HepG2 (cell line): Measurements from ENCODE around the gene PAM16. TPM values are rescaled to one million over a fixed set of nuclear protein-coding genes. Genes with fewer than 3 reads are reported as not detected.

Experiments
- AGO2 ChIP-seq: fragments of 200-400 bp; formaldehyde crosslinking; optimal IDR thresholded peaks from 2 replicates; pipeline ENCODE3; 2017; ENCODE audit warnings: mild to moderate bottlenecking, low read depth, low read length, moderate library complexity
- ATF3 ChIP-seq: sonication (generic); formaldehyde crosslinking; IDR thresholded peaks from 2 replicates; pipeline ENCODE4 v1.4.0; 2020; ENCODE audit warnings: missing genetic modification reagents
- DMAP1 ChIP-seq: IDR thresholded peaks from 2 replicates; pipeline ENCODE4 v1.6.1; 2016
- DPF2 ChIP-seq: sonication (generic); formaldehyde crosslinking; IDR thresholded peaks from 2 replicates; pipeline ENCODE4 v1.4.0; 2020; ENCODE audit warnings: mild to moderate bottlenecking, low read depth, missing genetic modification reagents, borderline replicate concordance
- GRHL1 ChIP-seq: sonication (generic); formaldehyde crosslinking; conservative IDR thresholded peaks from 2 replicates; pipeline ENCODE4 v1.8.0; 2022; ENCODE audit warnings: missing genetic modification reagents
- HMG20A ChIP-seq: IDR thresholded peaks from 2 replicates; pipeline ENCODE4 v1.6.1; 2016; ENCODE audit warnings: borderline replicate concordance
- HNRNPL ChIP-seq: fragments of 200-400 bp; formaldehyde crosslinking; IDR thresholded peaks from 2 replicates; pipeline ENCODE4 v1.6.1; 2017; ENCODE audit warnings: mild to moderate bottlenecking, low read depth, low read length
- KLF15 ChIP-seq: sonication (generic); formaldehyde crosslinking; IDR thresholded peaks from 2 replicates; pipeline ENCODE4 v1.8.1; 2023; ENCODE audit warnings: borderline replicate concordance, mild to moderate bottlenecking, inconsistent platforms, missing genetic modification reagents, mixed read lengths
- LRRFIP1 ChIP-seq: sonication (generic); formaldehyde crosslinking; conservative IDR thresholded peaks from 2 replicates; pipeline ENCODE4 v1.4.0; 2020; ENCODE audit warnings: missing genetic modification reagents
- NFKBIZ ChIP-seq: IDR thresholded peaks from 2 replicates; pipeline ENCODE4 v1.6.1; 2018; ENCODE audit warnings: missing genetic modification reagents, missing compliant biosample characterization
- PBX3 ChIP-seq: sonication (generic); formaldehyde crosslinking; IDR thresholded peaks from 2 replicates; pipeline ENCODE4 v1.8.1; 2023; ENCODE audit warnings: missing genetic modification reagents, inconsistent platforms, borderline replicate concordance
- SKIL ChIP-seq: sonication (generic); formaldehyde crosslinking; IDR thresholded peaks from 2 replicates; pipeline ENCODE4 v1.8.0; 2022; ENCODE audit warnings: missing genetic modification reagents, mild to moderate bottlenecking, moderate library complexity, borderline replicate concordance
- SP140L ChIP-seq: sonication (generic); formaldehyde crosslinking; IDR thresholded peaks from 2 replicates; pipeline ENCODE4 v1.4.0; 2020; ENCODE audit warnings: missing genetic modification reagents, borderline replicate concordance
- SRSF9 ChIP-seq: fragments of 200-400 bp; formaldehyde crosslinking; IDR thresholded peaks from 2 replicates; pipeline ENCODE4 v1.6.1; 2018; ENCODE audit warnings: borderline replicate concordance, mild to moderate bottlenecking, low read depth, low read length; ENCODE audit not compliant: insufficient read depth, poor library complexity, severe bottlenecking
- ZBTB1 ChIP-seq: sonication (generic); formaldehyde crosslinking; IDR thresholded peaks from 2 replicates; pipeline ENCODE4 v1.4.0; 2020; ENCODE audit warnings: missing genetic modification reagents, borderline replicate concordance
- ZNF124 ChIP-seq: sonication (generic); formaldehyde crosslinking; IDR thresholded peaks from 2 replicates; pipeline ENCODE4 v1.4.0; 2020; ENCODE audit warnings: missing genetic modification reagents
- ZNF430 ChIP-seq: sonication (generic); formaldehyde crosslinking; IDR thresholded peaks from 2 replicates; pipeline ENCODE4 v1.9.0; 2021; ENCODE audit warnings: mild to moderate bottlenecking, missing genetic modification reagents
- ZNF451 ChIP-seq: sonication (generic); formaldehyde crosslinking; IDR thresholded peaks from 2 replicates; pipeline ENCODE4 v1.5.0; 2020; ENCODE audit warnings: mild to moderate bottlenecking, missing genetic modification reagents
- ZNF570 ChIP-seq: sonication (generic); formaldehyde crosslinking; IDR thresholded peaks from 2 replicates; pipeline ENCODE4 v1.4.0; 2020; ENCODE audit warnings: mild to moderate bottlenecking, missing genetic modification reagents, borderline replicate concordance
- ZNF790 ChIP-seq: sonication (generic); formaldehyde crosslinking; IDR thresholded peaks from 2 replicates; pipeline ENCODE4 v1.8.0; 2022; ENCODE audit warnings: missing genetic modification reagents, mild to moderate bottlenecking, borderline replicate concordance
- ZSCAN20 ChIP-seq: sonication (generic); formaldehyde crosslinking; IDR thresholded peaks from 2 replicates; pipeline ENCODE4 v1.4.0; 2020; ENCODE audit warnings: missing genetic modification reagents, mild to moderate bottlenecking, borderline replicate concordance
- polyA plus RNA-seq, 8 experiments: library from polyadenylated mRNA; depleted of rRNA in 3 of 8; stranded (reverse) in 7 of 8; unstranded in 1 of 8; fragments of >200 nt; fragmentation: Illumina TruSeq in 4 of 8; extraction: Trizol in 4 of 8; gene quantifications; 2 replicates each; pipeline versions ENCODE4 v1.2.1 to v1.2.3, GENCODE V29; 2011 to 2016; ENCODE audit warnings: low read depth in 4 of 8, missing spikeins in 1 of 8, mixed read lengths in 1 of 8; ENCODE audit not compliant: insufficient read depth in 1 of 8
- total RNA-seq, 5 experiments: library from RNA; depleted of rRNA; stranded (reverse); fragments of >200 nt; fragmentation: Illumina TruSeq; extraction: Trizol; gene quantifications; 2 replicates each; pipeline ENCODE4 v1.2.3, GENCODE V29; 2016; ENCODE audit warnings: low read depth in 1 of 5

Gene PAM16
- total and polyA plus RNA-seq, 2 of the 13 experiments (the other 11 are each of a cell fraction or from before 2014, with no cell fraction given), result 51.5 to 51.8 TPM

GRCh38 chr16:4381935-4382794 lies 31.0 kb upstream of the PAM16 start (continued):
- no peak for TF ChIP-seq PBX3 (CRISPR knock-in tag)
- TF ChIP-seq HMG20A (CRISPR knock-in tag), result no peak
- no peak for TF ChIP-seq LRRFIP1
- TF ChIP-seq GRHL1 (CRISPR knock-in tag), result no peak
- TF ChIP-seq DPF2, result no peak
- no peak for TF ChIP-seq ZNF790 (CRISPR knock-in tag)
- TF ChIP-seq ZNF430 (CRISPR knock-in tag), result no peak
- 0 out of 2 replicates have a peak, but pooled peaks have one; percentile 12 for TF ChIP-seq ZNF451 (CRISPR knock-in tag)
- TF ChIP-seq KLF15 (CRISPR knock-in tag), result no peak
- peak; percentile 97 for TF ChIP-seq AGO2
- no peak for TF ChIP-seq SKIL (CRISPR knock-in tag)
- TF ChIP-seq DMAP1, result no peak
- TF ChIP-seq ZBTB1 (CRISPR knock-in tag), result no peak
- TF ChIP-seq NFKBIZ (CRISPR knock-in tag), result no peak
- no peak for TF ChIP-seq SRSF9
- no peak for TF ChIP-seq ZNF124 (CRISPR knock-in tag)
- TF ChIP-seq SP140L (CRISPR knock-in tag), result no peak
- 0 out of 2 replicates have a peak, but pooled peaks have one; percentile 6 for TF ChIP-seq HNRNPL
- TF ChIP-seq ATF3 (CRISPR knock-in tag), result no peak
- no peak for TF ChIP-seq ZNF570
- TF ChIP-seq ZSCAN20, result no peak
